K562 (cell line): ENCODE measurements around the gene UCHL5. TPM values are rescaled to one million over a fixed set of nuclear protein-coding genes. Genes with fewer than 3 reads are reported as not detected.
A peak's percentile ranks its signal among the peaks of the same experiment; 100 is the strongest.

Source experiments
- ARNT ChIP-seq, 2 experiments: fragments of 450-650 bp; IDR thresholded peaks; 2 replicates each; pipeline ENCODE4 v1.6.1; 2016; ENCODE audit warnings: mild to moderate bottlenecking in 1 of 2
- BMI1 ChIP-seq: fragments of 150-350 bp; IDR thresholded peaks from 2 replicates; pipeline ENCODE4 v1.6.1; 2014; ENCODE audit warnings: low read length
- MTA1 ChIP-seq: fragments of 450-650 bp; IDR thresholded peaks from 2 replicates; pipeline ENCODE4 v1.6.1; 2017; ENCODE audit warnings: borderline replicate concordance
- MTF1 ChIP-seq: fragments of 250-450 bp; sonication (Bioruptor Pico); IDR thresholded peaks from 2 replicates; pipeline ENCODE4 v1.9.0; 2021; ENCODE audit warnings: moderate library complexity, mild to moderate bottlenecking, inconsistent platforms, borderline replicate concordance
- POLR2H ChIP-seq: IDR thresholded peaks from 2 replicates; pipeline ENCODE4 v1.6.1; 2016; ENCODE audit warnings: missing genetic modification characterization, low read depth, mild to moderate bottlenecking, control low read depth, missing compliant biosample characterization, moderate library complexity
- U2AF2 ChIP-seq: fragments of 200-400 bp; formaldehyde crosslinking; optimal IDR thresholded peaks from 2 replicates; pipeline ENCODE3; 2017; ENCODE audit warnings: low read depth, mild to moderate bottlenecking, low read length
- YBX1 ChIP-seq: fragments of 450-650 bp; IDR thresholded peaks from 2 replicates; pipeline ENCODE4 v1.7.1; 2016; ENCODE audit warnings: mild to moderate bottlenecking
- ZNF24 ChIP-seq: fragments of 450-650 bp; IDR thresholded peaks from 2 replicates; pipeline ENCODE4 v1.6.1; 2016
- polyA plus RNA-seq, 8 experiments: library from polyadenylated mRNA; depleted of rRNA in 4 of 8; stranded (reverse) in 5 of 8; unstranded in 3 of 8; fragments of >200 nt; fragmentation: Nextera tagmentation in 2 of 8; fragmentation: Illumina TruSeq in 1 of 8; extraction: Ambion mirVana in 2 of 8; extraction: Trizol in 1 of 8; gene quantifications; 2 replicates each; pipeline versions ENCODE4 v1.2.1 to v1.2.3, GENCODE V29; 2011 to 2014; ENCODE audit warnings: inconsistent platforms in 1 of 8, missing spikeins in 1 of 8
- total RNA-seq, 7 experiments: library from RNA; depleted of rRNA in 6 of 7; stranded (reverse); fragments of >200 nt in 6 of 7; fragmentation: Illumina TruSeq in 2 of 7; extraction: Trizol in 2 of 7; gene quantifications; 2 replicates each; pipeline versions ENCODE4 v1.2.1 to v1.2.3, GENCODE V29; 2011 to 2021; ENCODE audit warnings: low replicate concordance in 1 of 7
- TF ChIP-seq, protein P1 (sequence below): sonication (generic); formaldehyde crosslinking; IDR thresholded peaks from 2 replicates; pipeline ENCODE4 v1.4.0; 2020; ENCODE audit warnings: mild to moderate bottlenecking, missing genetic modification reagents
- TF ChIP-seq, protein P2 (sequence below): fragments of 450-650 bp; IDR thresholded peaks from 2 replicates; pipeline ENCODE4 v1.6.1; 2017; ENCODE audit warnings: antibody characterized with exemption, mild to moderate bottlenecking
- TF ChIP-seq, protein P3 (sequence below): IDR thresholded peaks from 2 replicates; pipeline ENCODE4 v1.6.1; 2014; ENCODE audit warnings: antibody characterized with exemption
- TF ChIP-seq, protein P4 (sequence below): fragments of 250-450 bp; sonication (Bioruptor Pico); IDR thresholded peaks from 2 replicates; pipeline ENCODE4 v1.4.0; 2020; ENCODE audit warnings: mild to moderate bottlenecking, moderate library complexity
- TF ChIP-seq, protein P5 (sequence below): fragments of 150-350 bp; conservative IDR thresholded peaks from 2 replicates; pipeline ENCODE4 v1.6.1; 2014; ENCODE audit warnings: low read length

UCHL5 gene
- total and polyA plus RNA-seq, 9 of the 15 experiments (the other 6 are each of a cell fraction or from before 2014, with no cell fraction given), result 61.0 to 206 (median 122) TPM

- TF ChIP-seq BMI1, result no peak
- no peak for TF ChIP-seq ARNT (IDR thresholded peaks at IDR 0.05)
- no peak for TF ChIP-seq POLR2H (tag)
- TF ChIP-seq U2AF2, result no peak
- TF ChIP-seq YBX1, result no peak
- TF ChIP-seq MTA1, result no peak
- TF ChIP-seq, protein P1, sequence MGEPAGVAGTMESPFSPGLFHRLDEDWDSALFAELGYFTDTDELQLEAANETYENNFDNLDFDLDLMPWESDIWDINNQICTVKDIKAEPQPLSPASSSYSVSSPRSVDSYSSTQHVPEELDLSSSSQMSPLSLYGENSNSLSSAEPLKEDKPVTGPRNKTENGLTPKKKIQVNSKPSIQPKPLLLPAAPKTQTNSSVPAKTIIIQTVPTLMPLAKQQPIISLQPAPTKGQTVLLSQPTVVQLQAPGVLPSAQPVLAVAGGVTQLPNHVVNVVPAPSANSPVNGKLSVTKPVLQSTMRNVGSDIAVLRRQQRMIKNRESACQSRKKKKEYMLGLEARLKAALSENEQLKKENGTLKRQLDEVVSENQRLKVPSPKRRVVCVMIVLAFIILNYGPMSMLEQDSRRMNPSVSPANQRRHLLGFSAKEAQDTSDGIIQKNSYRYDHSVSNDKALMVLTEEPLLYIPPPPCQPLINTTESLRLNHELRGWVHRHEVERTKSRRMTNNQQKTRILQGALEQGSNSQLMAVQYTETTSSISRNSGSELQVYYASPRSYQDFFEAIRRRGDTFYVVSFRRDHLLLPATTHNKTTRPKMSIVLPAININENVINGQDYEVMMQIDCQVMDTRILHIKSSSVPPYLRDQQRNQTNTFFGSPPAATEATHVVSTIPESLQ (CRISPR knock-in tag), result peak; percentile 27; the same call in 1 of the 2 replicates
- TF ChIP-seq, protein P2, sequence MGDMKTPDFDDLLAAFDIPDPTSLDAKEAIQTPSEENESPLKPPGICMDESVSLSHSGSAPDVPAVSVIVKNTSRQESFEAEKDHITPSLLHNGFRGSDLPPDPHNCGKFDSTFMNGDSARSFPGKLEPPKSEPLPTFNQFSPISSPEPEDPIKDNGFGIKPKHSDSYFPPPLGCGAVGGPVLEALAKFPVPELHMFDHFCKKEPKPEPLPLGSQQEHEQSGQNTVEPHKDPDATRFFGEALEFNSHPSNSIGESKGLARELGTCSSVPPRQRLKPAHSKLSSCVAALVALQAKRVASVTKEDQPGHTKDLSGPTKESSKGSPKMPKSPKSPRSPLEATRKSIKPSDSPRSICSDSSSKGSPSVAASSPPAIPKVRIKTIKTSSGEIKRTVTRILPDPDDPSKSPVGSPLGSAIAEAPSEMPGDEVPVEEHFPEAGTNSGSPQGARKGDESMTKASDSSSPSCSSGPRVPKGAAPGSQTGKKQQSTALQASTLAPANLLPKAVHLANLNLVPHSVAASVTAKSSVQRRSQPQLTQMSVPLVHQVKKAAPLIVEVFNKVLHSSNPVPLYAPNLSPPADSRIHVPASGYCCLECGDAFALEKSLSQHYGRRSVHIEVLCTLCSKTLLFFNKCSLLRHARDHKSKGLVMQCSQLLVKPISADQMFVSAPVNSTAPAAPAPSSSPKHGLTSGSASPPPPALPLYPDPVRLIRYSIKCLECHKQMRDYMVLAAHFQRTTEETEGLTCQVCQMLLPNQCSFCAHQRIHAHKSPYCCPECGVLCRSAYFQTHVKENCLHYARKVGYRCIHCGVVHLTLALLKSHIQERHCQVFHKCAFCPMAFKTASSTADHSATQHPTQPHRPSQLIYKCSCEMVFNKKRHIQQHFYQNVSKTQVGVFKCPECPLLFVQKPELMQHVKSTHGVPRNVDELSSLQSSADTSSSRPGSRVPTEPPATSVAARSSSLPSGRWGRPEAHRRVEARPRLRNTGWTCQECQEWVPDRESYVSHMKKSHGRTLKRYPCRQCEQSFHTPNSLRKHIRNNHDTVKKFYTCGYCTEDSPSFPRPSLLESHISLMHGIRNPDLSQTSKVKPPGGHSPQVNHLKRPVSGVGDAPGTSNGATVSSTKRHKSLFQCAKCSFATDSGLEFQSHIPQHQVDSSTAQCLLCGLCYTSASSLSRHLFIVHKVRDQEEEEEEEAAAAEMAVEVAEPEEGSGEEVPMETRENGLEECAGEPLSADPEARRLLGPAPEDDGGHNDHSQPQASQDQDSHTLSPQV, result peak; percentile 32
- no peak for TF ChIP-seq MTF1 (CRISPR knock-in tag)
- TF ChIP-seq, protein P3, sequence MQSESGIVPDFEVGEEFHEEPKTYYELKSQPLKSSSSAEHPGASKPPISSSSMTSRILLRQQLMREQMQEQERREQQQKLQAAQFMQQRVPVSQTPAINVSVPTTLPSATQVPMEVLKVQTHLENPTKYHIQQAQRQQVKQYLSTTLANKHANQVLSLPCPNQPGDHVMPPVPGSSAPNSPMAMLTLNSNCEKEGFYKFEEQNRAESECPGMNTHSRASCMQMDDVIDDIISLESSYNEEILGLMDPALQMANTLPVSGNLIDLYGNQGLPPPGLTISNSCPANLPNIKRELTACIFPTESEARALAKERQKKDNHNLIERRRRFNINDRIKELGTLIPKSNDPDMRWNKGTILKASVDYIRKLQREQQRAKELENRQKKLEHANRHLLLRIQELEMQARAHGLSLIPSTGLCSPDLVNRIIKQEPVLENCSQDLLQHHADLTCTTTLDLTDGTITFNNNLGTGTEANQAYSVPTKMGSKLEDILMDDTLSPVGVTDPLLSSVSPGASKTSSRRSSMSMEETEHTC, result no peak
- TF ChIP-seq, protein P4, sequence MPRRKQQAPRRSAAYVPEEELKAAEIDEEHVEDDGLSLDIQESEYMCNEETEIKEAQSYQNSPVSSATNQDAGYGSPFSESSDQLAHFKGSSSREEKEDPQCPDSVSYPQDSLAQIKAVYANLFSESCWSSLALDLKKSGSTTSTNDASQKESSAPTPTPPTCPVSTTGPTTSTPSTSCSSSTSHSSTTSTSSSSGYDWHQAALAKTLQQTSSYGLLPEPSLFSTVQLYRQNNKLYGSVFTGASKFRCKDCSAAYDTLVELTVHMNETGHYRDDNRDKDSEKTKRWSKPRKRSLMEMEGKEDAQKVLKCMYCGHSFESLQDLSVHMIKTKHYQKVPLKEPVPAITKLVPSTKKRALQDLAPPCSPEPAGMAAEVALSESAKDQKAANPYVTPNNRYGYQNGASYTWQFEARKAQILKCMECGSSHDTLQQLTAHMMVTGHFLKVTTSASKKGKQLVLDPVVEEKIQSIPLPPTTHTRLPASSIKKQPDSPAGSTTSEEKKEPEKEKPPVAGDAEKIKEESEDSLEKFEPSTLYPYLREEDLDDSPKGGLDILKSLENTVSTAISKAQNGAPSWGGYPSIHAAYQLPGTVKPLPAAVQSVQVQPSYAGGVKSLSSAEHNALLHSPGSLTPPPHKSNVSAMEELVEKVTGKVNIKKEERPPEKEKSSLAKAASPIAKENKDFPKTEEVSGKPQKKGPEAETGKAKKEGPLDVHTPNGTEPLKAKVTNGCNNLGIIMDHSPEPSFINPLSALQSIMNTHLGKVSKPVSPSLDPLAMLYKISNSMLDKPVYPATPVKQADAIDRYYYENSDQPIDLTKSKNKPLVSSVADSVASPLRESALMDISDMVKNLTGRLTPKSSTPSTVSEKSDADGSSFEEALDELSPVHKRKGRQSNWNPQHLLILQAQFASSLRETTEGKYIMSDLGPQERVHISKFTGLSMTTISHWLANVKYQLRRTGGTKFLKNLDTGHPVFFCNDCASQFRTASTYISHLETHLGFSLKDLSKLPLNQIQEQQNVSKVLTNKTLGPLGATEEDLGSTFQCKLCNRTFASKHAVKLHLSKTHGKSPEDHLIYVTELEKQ (CRISPR knock-in tag), result no peak
- peak; percentile 78 for TF ChIP-seq ZNF24
- TF ChIP-seq, protein P5, sequence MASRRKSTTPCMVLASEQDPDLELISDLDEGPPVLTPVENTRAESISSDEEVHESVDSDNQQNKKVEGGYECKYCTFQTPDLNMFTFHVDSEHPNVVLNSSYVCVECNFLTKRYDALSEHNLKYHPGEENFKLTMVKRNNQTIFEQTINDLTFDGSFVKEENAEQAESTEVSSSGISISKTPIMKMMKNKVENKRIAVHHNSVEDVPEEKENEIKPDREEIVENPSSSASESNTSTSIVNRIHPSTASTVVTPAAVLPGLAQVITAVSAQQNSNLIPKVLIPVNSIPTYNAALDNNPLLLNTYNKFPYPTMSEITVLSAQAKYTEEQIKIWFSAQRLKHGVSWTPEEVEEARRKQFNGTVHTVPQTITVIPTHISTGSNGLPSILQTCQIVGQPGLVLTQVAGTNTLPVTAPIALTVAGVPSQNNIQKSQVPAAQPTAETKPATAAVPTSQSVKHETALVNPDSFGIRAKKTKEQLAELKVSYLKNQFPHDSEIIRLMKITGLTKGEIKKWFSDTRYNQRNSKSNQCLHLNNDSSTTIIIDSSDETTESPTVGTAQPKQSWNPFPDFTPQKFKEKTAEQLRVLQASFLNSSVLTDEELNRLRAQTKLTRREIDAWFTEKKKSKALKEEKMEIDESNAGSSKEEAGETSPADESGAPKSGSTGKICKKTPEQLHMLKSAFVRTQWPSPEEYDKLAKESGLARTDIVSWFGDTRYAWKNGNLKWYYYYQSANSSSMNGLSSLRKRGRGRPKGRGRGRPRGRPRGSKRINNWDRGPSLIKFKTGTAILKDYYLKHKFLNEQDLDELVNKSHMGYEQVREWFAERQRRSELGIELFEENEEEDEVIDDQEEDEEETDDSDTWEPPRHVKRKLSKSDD, result no peak
These were observed 455 bp downstream of the UCHL5 start (continued) for GRCh38 chr1:193058529-193059281.
